ENCODE results near the gene TBX4. TPM values are rescaled to one million over a fixed set of nuclear protein-coding genes. Genes with fewer than 3 reads are reported as not detected.
"Not testable (repeated sequence)": the region's sequence is repeated elsewhere in the genome, so short reads cannot be mapped to it uniquely, and the experiment has no call there.

Gene TBX4
- total RNA-seq, 4 donors from 2014 or later: 0.27 TPM; not detected in 3

DNA sequence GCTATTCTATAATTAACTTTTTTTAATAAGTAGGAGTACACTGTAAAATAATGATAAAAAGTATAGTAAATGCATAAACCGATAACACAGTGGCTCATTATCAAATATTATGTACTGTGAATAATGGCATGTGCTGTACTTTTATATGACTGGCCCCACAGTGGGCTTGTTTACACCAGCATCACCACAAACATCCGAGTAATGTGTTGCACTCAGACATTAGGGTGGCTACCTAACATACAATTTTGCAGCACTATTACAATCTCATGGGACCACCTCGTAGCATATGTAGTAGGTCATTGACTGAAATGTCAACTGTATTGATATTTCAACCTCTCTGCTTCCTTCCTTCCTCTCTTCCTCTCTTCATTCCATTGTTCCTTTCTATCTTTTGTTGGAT is 51.7 kb downstream of the TBX4 start:
- Histone ChIP-seq H3K27me3 (no peaks in the 10 kb centered on the region), H3K4me1 (no peaks in the 10 kb centered on the region), H3K4me3 (no peak overlapping the region), H3K27ac (no peak overlapping the region), H3K36me3 (no peaks in the 10 kb centered on the region), H3K9me3 (no peaks in the 10 kb centered on the region)
- no peak for TF ChIP-seq EP300 (IDR thresholded peaks at IDR 0.05)
- no peak for TF ChIP-seq POLR2AphosphoS5 (IDR thresholded peaks at IDR 0.05)
- TF ChIP-seq, protein P1, sequence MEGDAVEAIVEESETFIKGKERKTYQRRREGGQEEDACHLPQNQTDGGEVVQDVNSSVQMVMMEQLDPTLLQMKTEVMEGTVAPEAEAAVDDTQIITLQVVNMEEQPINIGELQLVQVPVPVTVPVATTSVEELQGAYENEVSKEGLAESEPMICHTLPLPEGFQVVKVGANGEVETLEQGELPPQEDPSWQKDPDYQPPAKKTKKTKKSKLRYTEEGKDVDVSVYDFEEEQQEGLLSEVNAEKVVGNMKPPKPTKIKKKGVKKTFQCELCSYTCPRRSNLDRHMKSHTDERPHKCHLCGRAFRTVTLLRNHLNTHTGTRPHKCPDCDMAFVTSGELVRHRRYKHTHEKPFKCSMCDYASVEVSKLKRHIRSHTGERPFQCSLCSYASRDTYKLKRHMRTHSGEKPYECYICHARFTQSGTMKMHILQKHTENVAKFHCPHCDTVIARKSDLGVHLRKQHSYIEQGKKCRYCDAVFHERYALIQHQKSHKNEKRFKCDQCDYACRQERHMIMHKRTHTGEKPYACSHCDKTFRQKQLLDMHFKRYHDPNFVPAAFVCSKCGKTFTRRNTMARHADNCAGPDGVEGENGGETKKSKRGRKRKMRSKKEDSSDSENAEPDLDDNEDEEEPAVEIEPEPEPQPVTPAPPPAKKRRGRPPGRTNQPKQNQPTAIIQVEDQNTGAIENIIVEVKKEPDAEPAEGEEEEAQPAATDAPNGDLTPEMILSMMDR (IDR thresholded peaks at IDR 0.05): no peak
- no peak for TF ChIP-seq POLR2A (IDR thresholded peaks at IDR 0.05)
- 54 to 57% methylated on average over 3 of the region's 3 CpGs for WGBS, 2 donors (ENCODE audit: low coverage in 1 of 2)
- ATAC-seq: no peak

DNA sequence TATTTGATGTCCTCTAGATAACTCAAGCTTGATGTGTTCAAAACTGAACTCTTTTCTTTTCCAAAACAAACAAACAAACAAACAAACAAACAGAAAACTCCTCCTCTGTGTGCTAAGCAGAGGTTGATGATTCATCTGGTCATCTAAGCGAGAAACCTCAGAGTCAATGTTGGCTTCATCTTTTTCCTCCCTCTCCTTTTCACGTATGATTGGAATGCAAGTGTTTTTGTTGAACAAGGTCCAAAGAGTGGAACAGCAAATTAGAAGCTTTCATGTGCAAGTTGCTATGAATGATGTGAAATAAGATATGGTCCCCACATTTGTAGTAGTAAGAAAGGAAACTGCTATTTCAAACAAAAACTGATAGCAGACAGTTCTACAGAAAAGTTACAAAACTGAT is 52.5 kb downstream of the TBX4 start:
- H3K4me1 ChIP-seq: no peaks in the 10 kb centered on the region
- no peak overlapping the region for H3K4me3 ChIP-seq
- H3K9me3 ChIP-seq: no peaks in the 10 kb centered on the region
- TF ChIP-seq POLR2A (IDR thresholded peaks at IDR 0.05) (no peak), EP300 (IDR thresholded peaks at IDR 0.05) (no peak), POLR2AphosphoS5 (IDR thresholded peaks at IDR 0.05) (no peak)
- TF ChIP-seq, protein P1 (IDR thresholded peaks at IDR 0.05): no peak
- no peak overlapping the region for H3K27ac ChIP-seq
- H3K27me3 ChIP-seq: no peaks in the 10 kb centered on the region
- no peak for ATAC-seq
- H3K36me3 ChIP-seq: no peaks in the 10 kb centered on the region
- 0 to 15% methylated on average over 2 of the region's 2 CpGs for WGBS, 2 donors (ENCODE audit: low coverage in 1 of 2)

DNA sequence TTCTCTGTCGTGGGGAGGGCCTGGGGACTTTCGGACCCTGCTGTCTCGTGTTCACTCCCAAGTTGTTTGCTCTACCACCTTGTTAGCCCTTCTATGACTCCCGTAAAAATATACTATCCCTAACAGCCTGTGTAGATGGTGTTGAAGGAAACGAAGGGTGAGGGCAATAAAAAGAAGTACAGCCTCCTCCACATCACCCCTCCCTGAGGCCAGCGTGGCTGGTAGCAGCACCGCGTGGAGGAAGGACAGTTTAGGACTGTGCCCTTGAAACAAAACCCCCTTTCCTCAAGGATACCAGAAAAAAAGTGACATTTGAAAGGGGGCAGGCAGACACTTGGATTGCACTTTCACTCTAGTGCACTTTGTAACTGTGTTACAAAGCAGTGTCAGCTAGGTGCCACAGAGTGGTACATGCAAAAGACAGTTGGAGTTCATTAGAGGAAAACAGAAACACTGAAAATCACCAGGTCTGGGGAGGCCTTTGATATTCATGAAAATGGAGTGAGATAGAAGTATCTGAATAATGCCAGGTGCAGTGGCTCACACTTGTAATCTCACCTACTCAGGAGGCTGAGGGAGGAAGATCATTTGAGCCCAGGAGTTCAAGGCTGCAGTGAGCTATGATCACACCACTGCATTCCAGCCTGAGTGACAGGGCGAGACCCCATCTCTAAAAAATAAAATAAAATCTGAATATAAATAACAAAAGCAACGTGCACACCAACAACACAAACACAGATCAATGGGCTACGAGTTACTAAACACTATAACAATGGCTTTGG is 53.8 kb downstream of the TBX4 start:
- no peaks in the 10 kb centered on the region for H3K27me3 ChIP-seq
- 63 to 90% methylated on average over 4 to 7 of the region's 11 CpGs for WGBS, 2 donors (ENCODE audit: low coverage in 1 of 2)
- TF ChIP-seq, protein P1 (IDR thresholded peaks at IDR 0.05): no peak
- TF ChIP-seq POLR2A (IDR thresholded peaks at IDR 0.05) (no peak), POLR2AphosphoS5 (IDR thresholded peaks at IDR 0.05) (no peak), EP300 (IDR thresholded peaks at IDR 0.05) (no peak)
- no peak for ATAC-seq
- H3K4me1 ChIP-seq: no peaks in the 10 kb centered on the region
- no peaks in the 10 kb centered on the region for H3K36me3 ChIP-seq
- no peak overlapping the region for H3K27ac ChIP-seq
- no peak overlapping the region for H3K4me3 ChIP-seq
- H3K9me3 ChIP-seq: no peaks in the 10 kb centered on the region

DNA sequence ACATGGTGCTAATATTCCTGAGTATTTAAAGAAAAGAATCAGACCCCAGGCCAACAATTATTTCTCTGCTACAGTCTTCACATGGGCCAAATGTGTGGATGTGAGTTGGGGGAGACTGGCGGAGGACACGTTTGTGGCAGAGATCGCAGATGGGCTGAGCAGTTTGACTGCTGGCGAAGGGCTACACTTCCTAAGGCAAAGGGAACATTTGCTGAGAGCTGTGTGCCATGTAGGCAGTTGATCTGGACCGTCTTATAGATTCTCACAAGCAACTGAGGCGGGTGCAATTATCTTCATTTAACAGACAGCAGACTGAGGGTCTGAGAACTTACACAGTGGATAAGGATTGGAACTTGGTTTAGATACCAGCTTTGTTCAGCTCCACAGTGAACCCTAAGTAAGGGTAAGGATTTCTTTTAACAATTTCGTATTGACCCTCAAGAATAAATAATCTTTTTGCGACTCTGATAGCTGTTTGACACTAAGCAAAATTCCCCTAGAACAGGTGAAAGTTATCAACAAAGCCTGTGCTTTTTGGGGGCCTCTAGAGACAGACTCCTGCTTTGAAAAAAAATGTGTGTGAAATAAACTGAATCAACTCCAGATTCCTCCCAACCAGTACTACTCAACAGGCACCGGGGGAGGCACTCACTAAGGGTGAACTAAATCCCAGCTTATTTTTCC is 55.3 kb downstream of the TBX4 start:
- no peak for TF ChIP-seq POLR2A (IDR thresholded peaks at IDR 0.05)
- no peak for TF ChIP-seq POLR2AphosphoS5 (IDR thresholded peaks at IDR 0.05)
- TF ChIP-seq, protein P1 (IDR thresholded peaks at IDR 0.05): no peak
- TF ChIP-seq EP300 (IDR thresholded peaks at IDR 0.05): no peak
- no peak overlapping the region for H3K4me3 ChIP-seq
- H3K9me3 ChIP-seq: no peaks in the 10 kb centered on the region
- 66 to 79% methylated on average over 7 to 9 of the region's 9 CpGs for WGBS, 2 donors (ENCODE audit: low coverage in 1 of 2)
- no peak for ATAC-seq
- no peaks in the 10 kb centered on the region for H3K36me3 ChIP-seq
- H3K27me3 ChIP-seq: no peaks in the 10 kb centered on the region
- H3K27ac ChIP-seq: no peak overlapping the region
- H3K4me1 ChIP-seq: no peaks in the 10 kb centered on the region

DNA sequence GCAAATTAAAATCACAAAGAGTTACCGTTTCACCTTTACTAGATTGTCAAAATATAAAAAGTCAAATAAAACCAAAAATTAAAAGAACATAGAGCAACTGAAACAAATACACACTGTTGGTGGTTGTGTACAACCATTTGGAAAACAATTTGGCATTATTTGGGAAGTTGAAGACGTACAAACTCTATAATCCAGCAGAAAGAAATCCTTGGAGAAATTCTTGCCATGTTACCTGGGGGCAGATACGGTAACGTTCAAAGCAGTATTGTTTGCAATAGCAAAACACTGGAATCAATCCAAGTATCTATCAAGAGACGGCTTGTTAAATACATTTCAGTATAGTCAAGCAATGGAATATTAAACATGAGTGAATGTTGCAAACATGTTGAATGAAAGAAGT is 56.7 kb downstream of the TBX4 start:
- H3K9me3 ChIP-seq: no peaks in the 10 kb centered on the region
- TF ChIP-seq POLR2AphosphoS5 (IDR thresholded peaks at IDR 0.05) (no peak), EP300 (IDR thresholded peaks at IDR 0.05) (no peak), POLR2A (IDR thresholded peaks at IDR 0.05) (no peak)
- TF ChIP-seq, protein P1 (IDR thresholded peaks at IDR 0.05): no peak
- H3K36me3 ChIP-seq: no peaks in the 10 kb centered on the region
- H3K4me3 ChIP-seq: no peak overlapping the region
- no peaks in the 10 kb centered on the region for H3K4me1 ChIP-seq
- no peak for ATAC-seq
- no peaks in the 10 kb centered on the region for H3K27me3 ChIP-seq
- 51 to 57% methylated on average over 4 to 5 of the region's 5 CpGs for WGBS, 2 donors (ENCODE audit: low coverage in 1 of 2)
- H3K27ac ChIP-seq: no peak overlapping the region

DNA sequence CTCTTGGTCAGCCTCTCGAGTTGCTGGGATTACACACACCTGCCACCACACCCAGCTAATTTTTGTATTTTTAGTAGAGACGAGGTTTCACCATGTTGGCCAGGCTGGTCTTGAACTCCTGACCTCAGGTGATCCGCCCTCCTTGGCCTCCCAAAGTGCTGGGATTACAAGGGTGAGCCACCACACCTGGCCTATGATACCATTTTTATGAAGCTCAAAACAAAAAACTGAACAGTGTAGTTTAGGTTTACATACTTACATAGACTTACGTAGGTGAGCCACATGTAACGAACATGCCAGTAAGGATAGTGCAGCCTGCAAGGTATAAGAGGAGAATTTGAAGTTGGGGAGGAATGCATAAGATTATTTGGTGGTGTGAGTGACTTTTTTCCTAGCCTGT is 57.2 kb downstream of the TBX4 start:
- H3K4me1 ChIP-seq, H3K36me3 ChIP-seq, H3K27me3 ChIP-seq, H3K9me3 ChIP-seq, ATAC-seq, H3K27ac ChIP-seq, H3K4me3 ChIP-seq: not testable (repeated sequence)
- 82 to 100% methylated on average over 2 to 4 of the region's 5 CpGs for WGBS, 2 donors (ENCODE audit: low coverage in 1 of 2)
